ENCODE data around the gene CDC42. TPM values are rescaled to one million over a fixed set of nuclear protein-coding genes. Genes with fewer than 3 reads are reported as not detected.
A peak's percentile ranks its signal among the peaks of the same experiment; 100 is the strongest.
"Not testable (repeated sequence)": the region's sequence is repeated elsewhere in the genome, so short reads cannot be mapped to it uniquely, and the experiment has no call there.

Gene CDC42
- polyA plus RNA-seq, 3 donors from 2014 or later: 220 to 600 (median 473) TPM

DNA sequence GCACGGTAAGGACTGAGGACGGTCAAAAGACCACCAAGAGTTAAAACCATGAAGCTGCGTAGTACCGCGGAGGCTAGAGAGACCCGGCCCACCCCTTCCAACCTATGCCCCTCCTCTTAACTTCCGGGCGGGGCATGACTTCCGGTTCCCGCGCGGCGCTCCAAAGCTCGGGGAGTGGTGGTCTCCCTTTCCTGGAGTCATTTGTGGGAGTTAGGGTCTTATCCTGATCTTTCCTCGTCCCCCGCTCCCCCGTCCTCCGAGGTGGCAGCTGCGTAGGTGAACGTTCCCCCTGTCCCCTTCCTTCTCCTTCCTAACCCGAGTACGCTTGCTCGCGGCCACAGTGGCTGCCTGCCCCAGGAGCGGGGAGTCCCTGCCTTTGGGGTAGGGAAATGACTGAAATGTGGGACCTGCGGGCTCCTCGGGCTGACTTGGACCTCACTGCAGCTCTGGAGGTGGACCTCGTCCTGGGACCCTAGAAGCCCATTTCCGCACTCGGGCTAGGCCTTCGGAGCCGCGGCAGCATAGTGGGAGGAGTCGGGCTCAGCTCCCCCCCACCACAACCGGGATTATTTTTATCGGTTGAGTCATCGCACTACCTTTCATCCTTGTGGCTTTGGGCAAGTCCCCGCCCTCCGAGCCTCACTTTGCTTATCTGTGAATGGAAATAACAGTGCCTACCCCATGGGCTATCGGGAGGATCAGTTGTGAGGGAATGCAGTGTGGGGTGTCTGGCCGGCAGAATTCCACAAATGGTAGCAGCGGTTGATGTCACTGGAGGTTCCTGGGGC is 26.9 kb upstream of the CDC42 start:
- H3K27ac Mint-ChIP-seq: peak overlapping the region; percentile 91 to 99 (median 94)
- H3K4me3 Mint-ChIP-seq: peak overlapping the region; percentile 93 to 97 (median 94)
- peaks cover 42 to 45% of the 10 kb centered on the region in 2 donors for H3K4me1 Mint-ChIP-seq
- H3K9me3 Mint-ChIP-seq: no peaks in the 10 kb centered on the region
- DNase-seq: peak; percentile 86 to 88 (median 86)
- peaks cover 6 to 9% (median 8%) of the 10 kb centered on the region in 3 donors for H3K27me3 Mint-ChIP-seq (ENCODE audit: low read depth in 3 of 3)
- H3K36me3 Mint-ChIP-seq: peaks cover 0 to 9% (median 0%) of the 10 kb centered on the region in 3 donors

DNA sequence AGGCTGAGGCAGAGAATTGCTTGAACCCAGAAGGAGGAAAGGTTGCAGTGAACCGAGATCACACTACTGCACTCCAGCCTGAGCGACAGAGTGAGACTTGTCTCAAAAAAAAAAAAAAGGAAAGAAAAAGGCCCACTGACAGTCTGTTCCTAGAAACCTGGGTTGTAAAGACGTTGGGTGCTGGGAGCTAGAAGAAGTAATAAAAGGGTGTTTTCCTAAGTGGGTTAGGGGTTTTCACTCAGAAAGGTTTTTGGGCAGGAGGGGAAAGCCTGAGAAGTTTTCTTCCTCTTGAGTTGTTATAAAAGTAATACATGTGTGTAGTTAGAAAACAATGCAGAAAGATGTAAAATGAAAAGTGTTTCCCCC is 25.6 kb upstream of the CDC42 start:
- H3K4me3 Mint-ChIP-seq: peak overlapping the region; percentile 9 to 96 (median 58)
- no peaks in the 10 kb centered on the region for H3K9me3 Mint-ChIP-seq
- H3K27me3 Mint-ChIP-seq (ENCODE audit: low read depth in 3 of 3): peaks cover 6 to 9% (median 8%) of the 10 kb centered on the region in 3 donors
- H3K27ac Mint-ChIP-seq: peak overlapping the region; percentile 30 to 99 (median 92)
- DNase-seq: no peak
- peaks cover 46 to 54% of the 10 kb centered on the region in 2 donors for H3K4me1 Mint-ChIP-seq
- H3K36me3 Mint-ChIP-seq: peaks cover 0 to 12% (median 3%) of the 10 kb centered on the region in 3 donors

DNA sequence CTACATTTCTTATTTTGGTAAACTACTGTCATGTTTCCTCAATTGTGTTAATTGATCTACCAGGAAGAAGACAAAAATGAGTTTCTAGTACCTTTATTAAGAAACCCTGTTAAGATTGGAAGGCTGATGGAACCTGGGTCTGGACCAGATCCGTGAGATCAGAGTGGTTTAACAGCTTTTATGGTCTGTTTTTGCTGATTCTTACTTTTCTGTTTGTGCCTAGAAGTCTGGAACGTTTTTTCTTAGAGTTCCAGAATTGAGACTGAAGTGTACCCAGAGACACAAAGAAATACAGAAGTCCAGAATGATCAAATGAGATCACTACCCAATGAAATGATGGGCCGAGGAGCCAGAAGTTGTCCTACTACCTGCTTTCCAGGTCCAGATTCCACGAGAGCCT is 22.5 kb upstream of the CDC42 start:
- no peak for DNase-seq
- H3K9me3 Mint-ChIP-seq: no peaks in the 10 kb centered on the region
- no peak overlapping the region for H3K27ac Mint-ChIP-seq
- H3K4me3 Mint-ChIP-seq: no peak overlapping the region
- peaks cover 1 to 4% (median 3%) of the 10 kb centered on the region in 3 donors for H3K27me3 Mint-ChIP-seq (ENCODE audit: low read depth in 3 of 3)
- peaks cover 24 to 32% of the 10 kb centered on the region in 2 donors for H3K4me1 Mint-ChIP-seq
- H3K36me3 Mint-ChIP-seq: peaks cover 0 to 12% (median 3%) of the 10 kb centered on the region in 3 donors

DNA sequence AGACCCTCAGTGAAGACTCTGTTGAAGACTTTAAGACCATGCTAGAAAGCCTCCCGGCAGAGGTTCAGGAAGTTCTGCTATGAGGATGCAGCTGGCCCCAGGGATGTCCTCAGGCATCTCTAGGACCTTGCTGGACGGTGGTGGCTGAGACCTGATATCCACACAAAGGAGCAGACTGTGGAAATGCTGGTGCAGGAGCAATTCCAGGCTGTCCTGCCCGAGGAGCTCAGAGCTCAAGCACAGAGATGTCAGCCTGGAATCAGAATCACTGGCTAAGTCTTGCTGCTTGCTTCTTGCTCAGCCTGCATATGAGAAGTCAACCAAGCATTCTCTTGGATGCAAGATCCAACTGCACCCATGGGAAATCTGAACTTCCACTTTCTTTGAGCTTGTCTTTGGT is 22.0 kb upstream of the CDC42 start:
- H3K4me1 Mint-ChIP-seq: peaks cover 24 to 30% of the 10 kb centered on the region in 2 donors
- H3K27ac Mint-ChIP-seq: no peak overlapping the region
- no peaks in the 10 kb centered on the region for H3K9me3 Mint-ChIP-seq
- H3K36me3 Mint-ChIP-seq: peaks cover 0 to 12% (median 3%) of the 10 kb centered on the region in 3 donors
- no peak overlapping the region for H3K4me3 Mint-ChIP-seq
- H3K27me3 Mint-ChIP-seq (ENCODE audit: low read depth in 3 of 3): peaks cover 0 to 3% (median 2%) of the 10 kb centered on the region in 3 donors
- DNase-seq: no peak

DNA sequence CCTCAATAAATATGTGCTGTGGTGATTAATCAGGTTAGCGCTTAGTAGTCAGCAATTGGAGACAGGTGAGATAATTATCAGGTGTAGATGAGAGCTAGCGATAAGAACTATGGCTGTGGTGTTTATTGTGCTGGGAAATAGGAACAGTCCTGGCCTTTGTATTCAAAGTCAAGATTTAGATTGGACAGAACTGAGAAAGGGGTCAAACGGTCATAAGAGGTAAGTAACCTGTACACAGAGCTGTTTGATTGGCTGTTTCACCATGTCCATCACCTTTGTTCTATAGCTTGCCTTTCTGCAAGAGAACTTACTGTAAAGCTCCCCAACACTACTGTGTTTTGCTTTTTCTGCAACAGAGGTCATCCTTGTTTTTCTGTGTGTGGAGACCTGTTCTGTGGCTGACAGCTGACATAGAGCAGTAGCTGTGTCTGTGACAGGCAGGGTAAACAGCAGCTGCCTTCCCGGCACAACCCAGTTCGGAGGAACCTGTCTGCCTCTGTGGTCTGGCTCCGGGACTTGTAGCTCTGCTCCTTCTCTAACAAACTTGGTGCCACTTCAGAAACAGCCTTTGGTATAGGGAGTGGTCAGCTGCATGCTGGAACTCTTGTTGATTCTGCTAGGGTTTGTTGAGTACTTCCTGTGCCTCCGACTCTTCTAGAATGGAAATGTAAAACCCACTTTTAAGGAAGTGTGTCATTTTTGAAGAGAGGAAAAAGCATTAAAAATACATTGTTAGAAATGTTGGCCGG is 21.1 kb upstream of the CDC42 start:
- H3K9me3 Mint-ChIP-seq: no peaks in the 10 kb centered on the region
- H3K4me3 Mint-ChIP-seq: peak overlapping the region in 1 of 5 donors; percentile 18
- H3K4me1 Mint-ChIP-seq: peaks cover 17 to 21% of the 10 kb centered on the region in 2 donors

DNA sequence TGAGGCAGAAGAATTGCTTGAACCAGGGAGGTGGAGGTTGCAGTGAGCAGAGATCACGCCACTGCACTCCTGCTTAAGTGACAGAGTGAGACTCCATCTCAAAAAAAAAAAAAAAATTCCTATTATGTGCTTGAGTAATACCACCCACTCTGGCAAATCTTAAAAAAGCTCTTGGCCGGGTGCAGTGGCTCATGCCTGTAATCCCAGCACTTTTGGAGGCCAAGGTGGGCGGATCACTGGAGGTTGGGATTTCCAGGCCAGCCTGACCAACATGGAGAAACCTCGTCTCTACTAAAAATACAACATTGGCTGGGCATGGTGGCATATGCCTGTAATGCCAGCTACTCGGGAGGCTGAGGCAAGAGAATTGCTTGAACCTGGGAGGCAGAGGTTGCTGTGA is 17.7 kb upstream of the CDC42 start:
- H3K4me3 Mint-ChIP-seq; H3K36me3 Mint-ChIP-seq; DNase-seq; H3K9me3 Mint-ChIP-seq; H3K27ac Mint-ChIP-seq; H3K27me3 Mint-ChIP-seq (ENCODE audit: low read depth in 3 of 3): not testable (repeated sequence)
- peaks cover 31 to 33% of the 10 kb centered on the region in 2 donors for H3K4me1 Mint-ChIP-seq

More for the DNA sequence above, 21.1 kb upstream of the CDC42 start:
- Mint-ChIP-seq H3K27me3 (ENCODE audit: low read depth in 3 of 3) (peaks cover 0 to 3% (median 0%) of the 10 kb centered on the region in 3 donors), H3K36me3 (peaks cover 0 to 9% (median 3%) of the 10 kb centered on the region in 3 donors), H3K27ac (peak overlapping the region in 3 of 6 donors; percentile 28 to 55 (median 47))
- no peak for DNase-seq

DNA sequence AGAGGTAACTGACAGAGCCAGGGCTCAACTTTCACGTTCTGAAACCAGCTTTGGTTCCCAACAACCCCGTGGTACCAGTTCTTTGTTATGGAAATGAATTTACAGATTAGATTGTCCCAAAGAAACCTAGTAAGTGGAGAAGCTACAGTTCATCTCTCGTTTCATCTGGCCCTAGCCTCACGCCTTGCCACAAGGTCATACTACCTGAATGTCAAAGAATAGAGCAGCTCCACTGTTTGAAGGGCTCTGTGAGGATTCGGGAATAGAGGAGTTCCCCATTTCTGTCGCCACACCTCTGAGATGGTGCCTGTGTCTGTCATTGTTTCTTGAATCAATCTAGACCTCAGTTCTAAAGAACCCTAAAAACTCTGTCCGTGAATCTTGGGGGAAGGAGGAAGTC is 15.0 kb upstream of the CDC42 start:
- Mint-ChIP-seq H3K36me3 (no peaks in the 10 kb centered on the region), H3K4me3 (peak overlapping the region in 1 of 5 donors; percentile 2), H3K4me1 (peaks cover 38 to 40% of the 10 kb centered on the region in 2 donors), H3K9me3 (no peaks in the 10 kb centered on the region), H3K27ac (peak overlapping the region; percentile 84 to 100 (median 96)), H3K27me3 (ENCODE audit: low read depth in 3 of 3) (peaks cover 0 to 11% (median 2%) of the 10 kb centered on the region in 3 donors)
- DNase-seq: no peak

DNA sequence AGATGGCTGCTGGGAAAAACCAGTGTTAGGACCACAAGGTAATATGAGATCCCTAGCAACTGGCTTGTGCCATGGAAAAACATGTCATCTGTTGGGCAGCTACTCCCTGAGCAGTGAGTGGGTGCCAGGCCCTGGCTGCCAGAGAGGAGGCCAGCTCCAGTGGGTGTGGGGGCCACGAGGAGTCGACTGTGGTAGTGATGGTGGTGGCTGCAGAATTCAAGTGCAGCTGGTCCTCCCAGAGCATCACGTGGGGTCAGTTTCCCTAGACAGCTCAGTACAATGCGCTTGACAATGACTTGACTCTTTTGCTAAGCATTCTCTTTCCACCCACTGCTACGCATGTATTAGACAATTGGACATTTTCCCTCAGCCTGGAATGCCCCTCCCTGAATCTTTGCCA is 14.5 kb upstream of the CDC42 start:
- H3K36me3 Mint-ChIP-seq: no peaks in the 10 kb centered on the region
- H3K27me3 Mint-ChIP-seq (ENCODE audit: low read depth in 3 of 3): peaks cover 0 to 11% (median 2%) of the 10 kb centered on the region in 3 donors

DNA sequence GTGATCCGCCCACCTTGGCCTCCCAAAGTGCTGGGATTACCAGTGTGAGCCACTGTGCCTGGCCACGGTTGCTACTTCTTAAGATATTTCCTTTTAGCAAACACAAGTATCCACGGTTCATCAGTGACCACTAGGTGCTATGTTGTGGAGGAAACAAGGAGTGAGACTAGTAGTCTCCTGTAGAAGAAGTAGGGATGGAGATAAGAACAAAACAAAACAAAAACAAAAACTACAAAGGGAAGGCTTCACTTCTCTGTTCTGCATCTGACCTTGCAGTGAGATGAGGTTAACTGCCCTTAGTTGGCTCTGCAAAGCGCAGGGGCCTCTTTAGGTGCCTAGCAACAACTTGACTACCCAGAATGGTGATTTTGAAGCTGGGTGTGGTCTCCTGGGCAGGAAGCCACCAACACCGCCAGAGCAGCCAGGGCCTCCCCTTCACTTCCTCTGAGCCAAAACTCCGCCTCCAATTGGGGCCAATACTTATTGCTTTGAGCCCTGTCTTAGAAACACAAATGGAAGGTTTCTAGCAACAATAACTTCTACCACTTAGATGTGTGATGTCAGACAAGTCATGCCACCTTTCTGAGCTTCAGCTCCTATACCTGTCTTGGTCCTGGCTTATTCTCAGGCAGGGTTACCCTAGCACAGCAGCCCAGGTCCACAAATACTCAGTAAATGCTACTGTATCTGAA is 12.8 kb upstream of the CDC42 start:
- H3K4me1 Mint-ChIP-seq: peaks cover 48 to 49% of the 10 kb centered on the region in 2 donors
- DNase-seq: peak; percentile 92 to 95 (median 94)
- H3K27me3 Mint-ChIP-seq (ENCODE audit: low read depth in 3 of 3): peaks cover 0 to 11% (median 2%) of the 10 kb centered on the region in 3 donors
- H3K4me3 Mint-ChIP-seq: peak overlapping the region; percentile 74 to 88 (median 84)
- H3K9me3 Mint-ChIP-seq: no peaks in the 10 kb centered on the region
- H3K27ac Mint-ChIP-seq: peak overlapping the region; percentile 96 to 100 (median 98)
- no peaks in the 10 kb centered on the region for H3K36me3 Mint-ChIP-seq

More for the DNA sequence above, 14.5 kb upstream of the CDC42 start:
- Mint-ChIP-seq H3K4me3 (peak overlapping the region in 2 of 5 donors; percentile 57 to 68), H3K9me3 (no peaks in the 10 kb centered on the region), H3K4me1 (peaks cover 43 to 44% of the 10 kb centered on the region in 2 donors), H3K27ac (peak overlapping the region; percentile 96 to 100 (median 97))
- DNase-seq: no peak

DNA sequence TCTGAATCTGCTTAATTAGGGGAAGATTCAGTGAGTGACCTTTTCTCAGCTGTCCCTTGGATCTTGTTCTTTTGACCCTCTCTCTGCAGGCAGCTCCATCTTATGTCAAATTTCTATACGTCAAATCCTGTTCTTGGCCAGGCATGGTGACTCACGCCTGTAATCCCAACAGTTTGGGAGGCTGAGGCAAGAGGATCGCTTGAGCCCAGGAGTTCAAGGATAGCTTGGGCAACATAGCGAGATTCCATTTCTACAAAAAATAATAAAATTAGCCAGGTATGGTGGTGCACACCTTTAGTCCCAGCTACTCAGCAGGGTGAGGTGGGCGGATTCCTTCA is 12.3 kb upstream of the CDC42 start:
- Mint-ChIP-seq H3K4me3 (peak overlapping the region; percentile 74 to 88 (median 84)), H3K27me3 (ENCODE audit: low read depth in 3 of 3) (peaks cover 0 to 13% (median 2%) of the 10 kb centered on the region in 3 donors), H3K27ac (peak overlapping the region; percentile 96 to 100 (median 98)), H3K36me3 (peaks cover under 1 to 3% (median 2%) of the 10 kb centered on the region in 3 donors), H3K9me3 (no peaks in the 10 kb centered on the region), H3K4me1 (peaks cover 48 to 50% of the 10 kb centered on the region in 2 donors)
- DNase-seq: no peak

DNA sequence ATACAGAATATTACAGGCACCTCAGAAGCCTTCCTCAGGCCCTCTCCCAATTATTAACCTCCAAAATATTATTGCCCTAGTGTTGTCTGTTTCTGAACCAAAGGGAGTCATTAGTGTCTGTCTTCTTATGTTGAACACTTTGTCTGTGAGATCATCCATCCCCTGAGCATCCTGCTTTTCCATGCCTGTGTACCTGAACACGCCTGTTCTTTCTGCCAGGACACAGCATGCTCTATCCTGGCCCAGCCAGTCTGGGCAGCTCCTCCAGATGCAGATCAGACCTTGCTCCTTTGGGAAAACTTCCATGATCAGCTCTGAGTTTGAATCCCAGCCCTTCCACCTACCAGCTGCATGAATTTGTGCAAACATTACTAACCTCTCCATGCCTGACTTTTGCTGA is 11.0 kb upstream of the CDC42 start:
- Mint-ChIP-seq H3K4me1 (peaks cover 48 to 52% of the 10 kb centered on the region in 2 donors), H3K27ac (peak overlapping the region; percentile 92 to 100 (median 98)), H3K4me3 (peak overlapping the region; percentile 17 to 65 (median 35)), H3K9me3 (no peaks in the 10 kb centered on the region), H3K36me3 (peaks cover 3 to 4% (median 4%) of the 10 kb centered on the region in 3 donors), H3K27me3 (ENCODE audit: low read depth in 3 of 3) (peaks cover 0 to 13% (median 2%) of the 10 kb centered on the region in 3 donors)
- DNase-seq: no peak

DNA sequence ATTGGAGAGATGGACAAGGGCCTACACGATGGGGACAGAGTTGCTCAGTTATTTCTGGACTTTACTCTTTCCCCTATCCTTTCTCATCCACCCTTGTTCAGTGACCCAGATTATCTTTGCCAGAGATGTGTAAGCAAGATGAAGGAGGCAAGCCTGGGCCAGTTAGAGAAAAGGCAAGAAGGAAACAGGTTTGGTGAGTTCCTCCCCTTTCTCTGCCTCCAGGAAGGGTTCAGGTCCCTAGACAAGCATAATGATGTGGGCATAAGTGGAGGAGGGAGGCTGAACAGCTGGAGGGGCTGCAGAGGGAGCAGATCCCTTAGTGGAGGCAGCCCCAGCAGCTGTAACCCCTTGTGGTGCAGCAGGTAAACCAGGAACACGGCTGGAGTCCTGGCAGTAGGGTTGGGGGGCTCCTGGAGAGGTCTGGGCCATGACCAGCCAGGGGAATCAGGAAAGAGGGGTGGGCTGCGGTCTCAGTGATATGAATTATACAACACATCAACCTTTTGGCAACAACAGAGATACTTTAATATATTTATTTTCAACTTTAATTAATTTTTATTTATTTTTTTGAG is 9.2 kb upstream of the CDC42 start:
- H3K27ac Mint-ChIP-seq: peak overlapping the region; percentile 47 to 90 (median 74)
- H3K27me3 Mint-ChIP-seq (ENCODE audit: low read depth in 3 of 3): peaks cover 0 to 13% (median 2%) of the 10 kb centered on the region in 3 donors
- DNase-seq: no peak
- peaks cover 40 to 44% of the 10 kb centered on the region in 2 donors for H3K4me1 Mint-ChIP-seq
- no peaks in the 10 kb centered on the region for H3K9me3 Mint-ChIP-seq
- peaks cover 3 to 4% (median 4%) of the 10 kb centered on the region in 3 donors for H3K36me3 Mint-ChIP-seq
- no peak overlapping the region for H3K4me3 Mint-ChIP-seq
